ENCODE results near the gene SLC2A3. TPM values are rescaled to one million over a fixed set of nuclear protein-coding genes. Genes with fewer than 3 reads are reported as not detected.

The SLC2A3 gene
- total RNA-seq, 1 experiment from 2014 or later: not detected

Small RNA genes lying within 50 kb of the gene (small RNA-seq; reads per million reads assigned to genes)
- not detected for gene RF00019

Other genes starting within 250 kb of the SLC2A3 start
- not detected in 2 replicates for gene GDF3, start 240.4 kb downstream of the SLC2A3 start, total RNA-seq (2014; rRNA removed; shearing (Covaris generic))
- not detected in 2 replicates for gene DPPA3, start 224.8 kb downstream of the SLC2A3 start, total RNA-seq (2014; rRNA removed; shearing (Covaris generic))
- not detected in 2 replicates for gene CLEC4C, start 188.8 kb downstream of the SLC2A3 start, total RNA-seq (2014; rRNA removed; shearing (Covaris generic))
- gene NANOGNB, start 171.0 kb downstream of the SLC2A3 start, total RNA-seq (2014; rRNA removed; shearing (Covaris generic)): not detected in 2 replicates
- gene NANOG, start 146.8 kb downstream of the SLC2A3 start, total RNA-seq (2014; rRNA removed; shearing (Covaris generic)): not detected in 2 replicates
- not detected in 2 replicates for gene SLC2A14, start 63.3 kb downstream of the SLC2A3 start, total RNA-seq (2014; rRNA removed; shearing (Covaris generic))
- gene FOXJ2, start 96.5 kb upstream of the SLC2A3 start, total RNA-seq (2014; rRNA removed; shearing (Covaris generic)): 4.8 and 6.3 TPM in 2 replicates
- gene C3AR1, start 130.2 kb upstream of the SLC2A3 start, total RNA-seq (2014; rRNA removed; shearing (Covaris generic)): not detected in 2 replicates
- 28.7 and 31.1 TPM in 2 replicates for gene NECAP1, start 146.1 kb upstream of the SLC2A3 start, total RNA-seq (2014; rRNA removed; shearing (Covaris generic))
- gene CLEC4A, start 187.4 kb upstream of the SLC2A3 start, total RNA-seq (2014; rRNA removed; shearing (Covaris generic)): 0.64 TPM in 1 of 2 replicates, not detected in the other
- not detected in 2 replicates for gene ZNF705A, start 220.8 kb upstream of the SLC2A3 start, total RNA-seq (2014; rRNA removed; shearing (Covaris generic))

Measured in HT-29 (cell line).